ENCODE measurements around the gene THADA.

THADA gene

DNA sequence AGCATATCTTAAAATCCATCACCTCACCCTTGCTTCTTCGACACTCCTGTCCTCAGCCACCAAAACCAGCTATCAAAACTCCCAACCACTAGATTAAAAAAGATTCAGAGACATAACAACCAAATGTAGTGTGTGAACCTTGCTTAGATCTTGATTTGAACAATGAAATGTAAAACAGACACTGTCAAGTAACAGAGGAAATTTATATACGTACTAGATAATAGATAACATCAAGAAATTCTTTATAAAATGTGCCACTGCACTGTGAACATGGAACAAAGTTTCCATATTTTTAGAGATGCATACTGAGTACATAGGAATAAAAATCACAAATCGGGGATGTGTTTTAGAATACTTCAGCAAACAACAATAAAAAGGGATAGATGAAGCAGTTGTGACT, 86.0 kb downstream of the THADA start:
- no peak for DNase-seq (ENCODE audit: extremely low read depth in 1 of 2, low read depth in 1 of 2)

DNA sequence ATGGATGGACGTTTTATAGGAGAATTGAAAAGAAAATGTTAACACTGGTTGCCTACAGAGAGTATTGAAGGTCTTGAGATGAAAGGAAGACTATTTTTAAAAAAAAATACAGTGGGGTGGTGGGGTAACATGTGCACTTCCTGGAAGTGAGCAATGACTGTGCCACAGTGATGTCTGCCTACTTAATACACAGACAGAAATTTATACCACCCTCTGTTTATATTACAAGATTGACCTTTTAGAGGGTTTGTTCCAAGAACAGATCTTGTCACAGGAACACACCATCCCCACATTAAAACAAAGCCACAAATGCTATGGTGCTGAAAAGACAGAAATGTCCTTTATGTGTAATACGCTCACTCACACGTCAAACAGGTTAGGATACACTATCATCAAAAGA, 87.6 kb downstream of the THADA start:
- no peak for DNase-seq (ENCODE audit: extremely low read depth in 1 of 2, low read depth in 1 of 2)

DNA sequence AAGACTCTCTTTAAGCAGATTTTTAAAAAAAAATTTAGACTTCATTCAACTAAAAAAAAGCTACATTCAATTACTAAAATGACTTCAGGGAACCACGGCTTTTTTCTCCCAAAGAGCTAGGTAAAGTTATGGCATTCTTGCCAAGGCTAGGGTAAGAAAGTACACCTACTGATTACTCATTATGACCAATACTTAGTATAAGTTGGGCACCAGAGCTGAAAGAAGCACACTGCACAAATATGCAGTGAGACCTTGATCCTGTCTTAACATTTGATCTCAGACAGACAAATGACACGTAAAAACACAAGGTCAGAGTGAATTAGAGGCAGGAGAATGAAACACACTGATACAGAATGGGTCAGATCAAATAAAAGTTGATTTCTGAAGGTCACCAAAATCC, 88.7 kb downstream of the THADA start:
- DNase-seq (ENCODE audit: extremely low read depth in 1 of 2, low read depth in 1 of 2): no peak

DNA sequence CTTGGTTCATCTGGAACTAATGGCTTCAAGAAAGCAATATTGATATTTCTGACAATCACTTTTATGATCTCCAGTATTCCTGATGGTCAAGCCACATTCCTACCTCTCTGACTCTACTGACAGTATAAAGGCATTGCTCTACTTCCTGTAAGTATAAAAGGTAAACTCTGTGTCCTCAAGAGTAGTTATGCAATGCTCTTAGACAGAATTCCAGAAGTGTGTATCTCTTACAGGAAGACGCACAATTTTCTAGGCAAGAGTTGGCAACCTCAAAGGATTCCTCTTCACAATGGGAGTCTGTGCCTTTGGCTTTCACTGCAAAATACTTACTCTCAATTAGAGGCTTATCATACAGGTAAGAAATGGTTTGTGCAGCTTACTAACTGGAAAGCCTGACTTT, 100.1 kb downstream of the THADA start:
- no peak for DNase-seq (ENCODE audit: extremely low read depth in 1 of 2, low read depth in 1 of 2)

DNA sequence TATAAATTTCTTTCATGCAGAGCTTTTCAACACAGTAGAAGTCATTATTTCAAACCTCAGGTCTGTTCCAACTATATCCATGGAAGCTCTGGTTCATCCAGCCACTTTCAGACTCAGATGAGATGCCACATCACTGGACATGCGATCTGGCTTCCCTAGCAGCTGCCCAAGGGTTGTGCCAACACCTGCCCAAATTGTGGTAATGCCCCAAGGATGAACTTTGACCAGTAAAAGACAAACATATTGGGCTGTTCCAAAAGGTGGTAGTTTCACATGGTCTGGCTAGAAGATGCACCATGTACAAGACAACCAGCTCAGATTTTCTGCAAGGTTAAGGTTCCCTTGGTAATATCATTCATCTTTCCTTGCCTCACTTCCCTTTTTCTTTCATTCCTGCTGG, 101.9 kb downstream of the THADA start:
- no peak for DNase-seq (ENCODE audit: extremely low read depth in 1 of 2, low read depth in 1 of 2)

DNA sequence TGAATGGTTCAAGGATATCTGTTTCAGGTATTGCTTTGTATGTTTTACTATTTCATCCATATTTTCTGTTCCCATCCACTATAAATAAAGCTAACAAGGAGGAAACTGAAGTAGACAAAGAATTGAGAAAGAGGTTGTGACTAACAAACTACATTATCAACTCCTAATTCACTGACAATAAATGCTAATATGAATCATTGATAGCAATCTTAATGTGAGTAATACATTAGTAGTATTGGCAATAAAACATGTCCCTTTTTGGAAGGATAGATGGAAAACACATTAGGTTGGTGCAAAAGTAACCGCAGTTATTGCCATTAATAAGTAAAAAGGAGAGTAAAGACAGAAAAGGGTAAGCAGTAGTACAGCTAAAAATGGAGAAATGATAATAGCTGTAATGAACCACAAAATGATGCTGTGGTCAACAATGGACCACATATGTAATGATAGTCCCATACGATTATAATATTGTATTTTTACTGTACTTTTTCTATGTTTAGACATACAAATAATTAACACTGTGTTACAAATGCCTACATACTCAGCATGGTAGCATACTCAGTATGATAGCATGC, 104.7 kb downstream of the THADA start:
- DNase-seq (ENCODE audit: extremely low read depth in 1 of 2, low read depth in 1 of 2): no peak

DNA sequence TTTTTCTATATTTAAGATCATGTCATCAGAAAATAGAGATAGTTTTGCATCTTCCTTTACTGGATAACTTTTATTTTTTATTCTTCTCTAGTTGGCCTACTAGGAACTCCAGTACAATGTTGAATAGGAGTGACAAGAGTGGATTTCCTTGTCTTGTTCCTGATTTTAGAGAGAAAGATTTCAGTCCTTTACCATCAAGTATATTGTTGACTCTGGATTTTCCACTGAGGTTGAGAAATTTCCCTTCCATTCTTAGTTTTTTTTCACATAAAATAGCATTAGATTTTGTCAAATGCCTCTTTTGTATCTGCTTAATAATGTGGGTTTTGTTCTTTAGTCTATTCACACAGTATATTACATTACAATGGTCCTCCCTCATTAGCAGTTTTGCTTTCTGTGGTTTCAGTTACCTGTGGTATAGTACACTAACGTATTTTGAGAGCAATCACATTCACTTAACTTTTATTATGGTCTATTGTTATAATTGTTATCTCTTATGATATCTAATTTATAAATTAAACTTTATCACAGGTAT, 105.5 kb downstream of the THADA start:
- DNase-seq (ENCODE audit: extremely low read depth in 1 of 2, low read depth in 1 of 2): no peak

DNA sequence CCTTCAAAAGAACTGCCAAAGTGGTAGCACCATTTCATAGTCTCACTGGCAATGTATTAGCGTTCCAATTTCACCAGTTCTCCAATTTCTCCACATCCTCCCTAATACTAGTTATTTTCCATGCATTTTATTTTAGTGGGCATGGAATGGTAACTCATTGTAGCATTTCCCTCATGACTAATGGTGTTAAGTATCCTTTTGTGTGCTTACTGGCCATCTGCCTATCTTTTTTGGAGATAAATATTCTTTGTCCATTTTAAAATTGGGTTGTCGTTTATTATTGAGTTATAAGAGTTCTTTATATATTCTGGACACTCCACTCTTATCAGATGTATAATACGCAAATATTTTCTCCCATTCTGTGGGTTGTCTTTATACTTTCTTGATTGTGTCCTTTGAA, 107.1 kb downstream of the THADA start:
- no peak for DNase-seq (ENCODE audit: extremely low read depth in 1 of 2, low read depth in 1 of 2)

DNA sequence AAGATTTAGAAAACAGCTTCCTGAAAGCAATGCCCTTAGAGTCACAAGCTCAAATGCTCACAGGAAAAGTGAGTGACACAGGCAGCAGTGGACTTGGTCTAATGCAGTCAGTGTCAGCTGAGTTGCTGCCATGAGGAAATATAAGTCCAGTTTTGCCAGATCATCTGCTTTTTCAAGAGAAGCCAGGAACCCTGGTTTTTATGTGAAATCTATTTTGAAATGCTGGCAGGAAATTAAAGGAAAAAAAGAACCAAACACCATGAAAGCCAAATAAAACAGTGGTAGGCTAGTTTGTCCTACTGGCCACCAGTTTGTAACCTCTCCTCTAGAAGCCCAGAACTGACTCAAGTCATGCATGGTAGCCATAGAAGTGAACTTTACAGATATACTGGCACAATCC, 109.2 kb downstream of the THADA start:
- DNase-seq (ENCODE audit: extremely low read depth in 1 of 2, low read depth in 1 of 2): no peak

DNA sequence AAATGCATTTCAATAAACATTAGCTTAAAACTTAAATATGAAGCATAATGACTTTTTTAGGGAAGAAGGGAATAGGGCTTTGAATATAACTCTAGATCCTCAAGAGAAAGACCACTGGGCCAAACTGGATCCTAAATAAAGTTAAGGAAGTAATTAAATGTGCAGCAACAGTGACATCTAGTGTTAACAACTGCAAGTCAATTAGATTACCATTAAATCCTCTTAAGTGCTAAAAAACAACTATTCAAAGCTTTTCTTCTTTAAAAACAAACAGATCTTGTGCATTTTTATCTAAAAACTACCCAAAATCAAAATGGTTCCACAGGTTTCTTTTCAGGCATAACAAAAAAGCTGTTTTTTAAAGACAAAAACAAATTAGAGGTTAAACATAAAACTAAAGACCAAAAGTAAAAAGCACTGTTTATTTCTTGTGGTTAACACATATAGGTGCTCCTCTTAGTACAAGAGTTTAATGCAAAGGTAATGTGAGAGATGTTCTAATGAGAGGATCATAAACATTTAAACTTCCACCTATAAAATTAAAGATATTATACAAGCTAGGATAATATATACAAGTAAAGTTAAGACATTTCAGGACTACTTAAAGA, 111.4 kb downstream of the THADA start:
- no peak for DNase-seq (ENCODE audit: extremely low read depth in 1 of 2, low read depth in 1 of 2)

DNA sequence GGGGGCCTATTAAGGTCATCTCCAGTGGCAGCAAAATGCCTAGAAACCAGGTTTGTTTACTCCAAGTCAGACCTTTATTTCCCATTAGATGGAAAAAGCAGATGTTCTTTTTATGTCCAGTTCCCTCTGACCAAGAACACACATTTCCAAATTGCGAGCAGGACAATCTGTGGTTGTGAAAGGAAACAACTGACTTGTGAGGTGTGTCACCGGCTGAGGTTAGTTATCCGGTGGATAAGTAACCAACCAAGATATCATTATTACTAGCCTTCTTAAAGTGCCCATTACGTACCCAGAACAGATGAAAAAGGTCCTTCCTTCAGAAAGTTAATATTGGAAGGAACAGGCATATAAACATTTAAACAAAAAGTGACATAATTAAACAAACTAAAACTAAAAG, 112.9 kb downstream of the THADA start:
- no peak for DNase-seq (ENCODE audit: extremely low read depth in 1 of 2, low read depth in 1 of 2)

DNA sequence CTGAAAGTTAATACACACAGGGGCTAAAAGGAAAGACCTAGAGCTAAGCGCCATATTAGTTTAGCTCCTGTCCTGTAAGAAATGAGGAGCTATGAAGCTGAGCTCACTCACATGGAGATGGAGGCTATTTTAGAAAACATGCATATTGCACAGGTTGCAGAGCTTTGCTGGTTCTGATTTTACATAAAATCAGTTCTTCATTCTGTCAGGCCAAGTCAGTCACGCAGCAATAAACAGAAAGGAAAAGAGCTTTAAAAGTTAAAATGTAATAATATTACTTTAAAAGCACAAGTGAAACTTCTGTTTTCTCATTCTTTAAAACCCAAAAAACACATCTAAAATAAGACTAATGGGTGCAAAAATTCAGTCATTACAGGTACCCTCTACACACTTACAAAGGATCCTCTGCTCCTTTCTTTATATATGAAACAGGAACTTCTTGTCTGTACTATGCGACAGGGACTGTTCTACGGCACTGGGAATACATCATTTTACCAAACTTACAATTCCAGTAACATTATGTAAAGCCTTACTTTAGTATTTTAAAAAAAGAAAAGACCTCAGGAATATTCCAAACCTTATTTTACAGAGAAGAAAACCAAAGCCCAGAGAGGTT, 113.8 kb downstream of the THADA start:
- DNase-seq (ENCODE audit: extremely low read depth in 1 of 2, low read depth in 1 of 2): no peak

DNA sequence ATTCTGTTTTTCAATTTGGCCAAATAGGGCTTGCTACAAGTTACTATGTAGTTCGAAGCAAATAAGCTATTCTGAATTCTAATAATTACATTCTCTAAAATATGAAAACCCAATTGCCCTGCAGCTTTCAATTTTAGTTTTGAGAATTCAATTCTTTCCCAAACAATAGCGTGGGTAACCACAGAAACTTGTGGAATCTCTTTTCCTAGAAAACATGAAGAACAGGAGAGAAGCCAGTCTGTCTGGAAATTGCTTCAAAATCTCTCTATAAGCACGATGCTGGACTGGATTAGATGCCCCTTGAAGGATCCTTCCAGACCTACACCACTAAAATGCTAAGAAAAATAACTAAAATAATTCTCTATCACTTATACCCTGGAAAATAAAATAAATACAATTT, 115.0 kb downstream of the THADA start:
- DNase-seq (ENCODE audit: extremely low read depth in 1 of 2, low read depth in 1 of 2): no peak

DNA sequence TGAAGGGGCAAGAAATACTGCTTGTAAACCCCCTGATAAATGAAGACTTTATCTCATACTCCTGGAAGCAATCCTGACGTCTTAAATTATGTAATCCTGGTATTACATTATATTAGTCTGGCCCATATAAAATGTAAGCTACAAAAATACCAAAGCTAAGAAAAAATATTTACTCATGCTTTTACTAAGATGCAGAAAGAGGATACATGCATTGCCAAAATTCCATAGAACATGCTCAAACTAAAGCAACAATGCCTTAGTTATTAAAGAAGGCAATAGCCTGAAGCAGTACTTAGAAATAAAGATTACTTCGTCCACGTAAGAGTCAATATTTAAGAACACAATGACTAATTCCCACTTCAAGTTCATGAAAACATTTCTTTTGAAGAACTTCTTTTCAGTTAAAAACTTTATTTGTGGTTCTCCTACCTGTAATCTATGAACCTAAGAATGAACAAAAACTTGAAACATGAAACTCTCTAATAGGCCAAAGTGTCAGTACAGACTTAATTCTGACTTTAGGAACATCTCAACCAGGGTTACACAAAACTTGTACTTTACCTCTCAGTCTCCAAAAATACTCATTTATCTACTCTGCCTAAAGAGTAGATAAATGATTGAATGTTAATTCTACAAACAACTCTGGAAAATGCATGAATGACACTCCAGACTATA, 117.3 kb downstream of the THADA start:
- DNase-seq (ENCODE audit: extremely low read depth in 1 of 2, low read depth in 1 of 2): no peak

DNA sequence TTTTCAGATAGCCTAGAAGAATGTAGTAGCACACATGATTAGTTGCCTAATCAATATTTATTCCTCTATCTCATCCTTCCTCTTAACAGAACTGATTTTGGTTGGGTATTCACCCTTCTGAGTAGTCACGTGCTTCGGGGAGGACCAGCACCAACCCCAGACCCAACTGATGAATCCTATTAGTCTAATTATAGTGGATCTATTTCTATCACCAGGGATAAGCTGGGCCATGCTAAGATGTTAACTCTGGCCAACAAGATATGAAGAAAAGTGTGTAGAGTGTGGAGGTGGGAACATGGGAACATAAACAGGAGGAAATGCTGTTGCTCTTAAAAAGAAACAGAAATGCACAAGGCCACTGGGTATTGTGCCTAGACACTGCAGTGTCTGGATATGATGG, 119.9 kb downstream of the THADA start:
- no peak for DNase-seq (ENCODE audit: extremely low read depth in 1 of 2, low read depth in 1 of 2)

DNA sequence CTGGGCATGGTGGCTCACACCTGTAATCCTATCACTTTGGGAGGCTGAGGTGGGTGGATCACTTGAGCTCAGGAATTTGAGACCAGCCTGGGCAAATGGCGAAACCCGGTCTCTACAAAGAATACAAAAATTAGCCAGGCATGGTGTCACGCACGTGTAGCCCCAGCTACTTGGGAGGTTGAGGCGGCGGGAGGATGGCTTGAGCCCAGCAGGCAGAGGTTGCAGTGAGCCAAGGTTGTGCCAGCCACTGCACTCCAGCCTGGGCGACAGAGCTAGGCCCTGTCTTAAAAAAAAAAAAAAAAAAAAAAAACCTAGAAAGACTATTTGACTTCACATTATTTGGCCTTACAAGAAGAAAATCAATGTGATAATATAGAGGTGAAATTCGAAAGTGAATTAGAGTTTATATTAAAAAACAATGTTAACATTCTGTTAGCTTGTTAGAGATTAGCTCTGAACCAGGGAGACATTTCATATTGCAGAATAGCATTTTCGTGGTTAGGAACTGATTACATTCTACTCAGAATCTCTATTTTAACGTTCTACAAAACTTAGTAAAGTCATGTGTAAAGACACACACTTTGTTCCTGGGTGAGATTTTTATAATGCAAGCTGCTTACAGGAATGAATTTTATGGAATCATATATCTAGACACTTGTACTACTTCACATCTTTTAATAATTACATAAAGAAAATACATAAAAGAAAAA, 120.5 kb downstream of the THADA start:
- DNase-seq (ENCODE audit: extremely low read depth in 1 of 2, low read depth in 1 of 2): no peak

DNA sequence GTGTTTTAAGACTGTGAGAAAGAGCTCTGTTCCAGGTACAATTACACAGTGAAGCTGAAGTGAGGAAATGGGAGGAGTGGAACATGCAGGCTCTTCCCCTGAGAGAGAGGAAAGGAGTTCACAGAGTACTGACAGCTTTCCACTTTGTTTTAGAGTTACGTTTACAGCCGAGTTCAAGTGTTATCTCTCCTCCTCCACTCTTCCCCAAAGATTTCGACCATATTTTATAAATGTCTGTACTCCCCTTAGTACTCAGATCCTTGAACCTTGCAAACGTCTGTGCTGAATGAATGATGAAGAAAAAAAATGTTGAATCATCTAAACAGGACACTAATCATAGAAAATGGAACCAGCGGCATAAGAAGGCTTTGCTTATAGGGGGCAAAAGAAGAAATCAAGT, 121.6 kb downstream of the THADA start:
- DNase-seq (ENCODE audit: extremely low read depth in 1 of 2, low read depth in 1 of 2): no peak

DNA sequence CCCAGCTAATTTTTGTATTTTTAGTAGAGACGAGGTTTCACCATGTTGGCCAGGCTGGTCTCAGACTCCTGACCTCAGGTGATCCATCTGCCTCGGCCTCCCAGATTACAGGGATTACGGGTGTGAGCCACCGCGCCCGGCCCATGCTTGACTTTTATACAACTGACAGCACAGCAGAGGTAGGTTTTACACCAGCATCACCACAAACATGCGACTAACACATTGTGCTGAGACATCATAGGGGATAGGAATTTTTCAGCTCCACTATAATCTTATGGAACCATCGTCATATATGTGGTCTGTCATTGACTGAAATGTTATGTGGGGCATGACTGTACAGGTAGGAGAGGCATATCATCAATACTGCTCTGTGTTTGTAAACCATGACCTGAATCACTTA, 122.1 kb downstream of the THADA start:
- DNase-seq (ENCODE audit: extremely low read depth in 1 of 2, low read depth in 1 of 2): no peak

DNA sequence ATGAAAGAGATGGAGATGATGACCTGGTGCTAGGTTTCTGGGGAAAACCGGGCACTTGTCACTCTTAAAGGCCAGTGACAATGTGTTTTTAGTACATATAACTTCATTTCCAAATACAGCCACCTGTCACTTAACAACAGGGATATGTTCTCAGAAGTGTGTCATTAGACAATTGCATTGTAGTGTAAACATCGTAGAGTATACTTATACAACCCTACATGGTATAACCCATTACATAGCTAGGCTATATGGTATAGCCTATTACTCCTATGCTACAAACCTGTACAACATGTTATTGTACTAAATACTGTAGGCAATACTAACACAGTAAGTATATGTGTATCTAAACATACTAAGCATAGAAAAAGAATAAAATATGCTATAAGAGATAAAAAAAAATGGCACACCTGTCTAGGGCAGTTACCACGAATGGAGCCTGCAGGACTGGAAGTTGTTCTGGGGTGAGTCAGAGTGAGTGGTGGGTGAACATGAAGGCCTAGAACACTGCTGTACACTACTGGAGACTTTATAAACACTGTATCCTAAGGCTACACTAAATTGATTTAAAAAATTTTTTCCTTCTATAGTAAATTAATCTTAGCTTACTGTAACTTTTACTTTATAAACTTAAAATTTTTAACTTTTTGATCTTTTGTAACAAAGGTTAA, 123.2 kb downstream of the THADA start:
- DNase-seq (ENCODE audit: extremely low read depth in 1 of 2, low read depth in 1 of 2): no peak

DNA sequence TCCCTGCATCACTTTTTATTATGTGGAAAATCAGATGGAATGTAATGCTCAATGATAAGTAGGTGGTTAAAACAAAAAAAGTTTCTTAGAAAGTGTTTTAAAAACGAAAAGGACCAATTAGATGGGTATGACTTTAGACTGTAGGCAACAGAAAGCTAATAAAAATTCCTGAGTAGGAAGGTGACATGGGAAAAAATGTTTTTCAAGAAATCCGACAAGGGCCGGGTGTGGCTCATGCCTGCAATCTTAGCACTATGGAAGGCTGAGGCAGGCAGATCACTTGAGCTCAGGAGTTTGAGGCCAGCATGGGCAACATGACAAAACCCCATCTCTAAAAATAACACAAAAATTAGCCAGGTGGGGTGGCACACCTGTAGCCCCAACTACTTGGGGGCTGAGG, 126.1 kb downstream of the THADA start:
- DNase-seq (ENCODE audit: extremely low read depth in 1 of 2, low read depth in 1 of 2): no peak

DNA sequence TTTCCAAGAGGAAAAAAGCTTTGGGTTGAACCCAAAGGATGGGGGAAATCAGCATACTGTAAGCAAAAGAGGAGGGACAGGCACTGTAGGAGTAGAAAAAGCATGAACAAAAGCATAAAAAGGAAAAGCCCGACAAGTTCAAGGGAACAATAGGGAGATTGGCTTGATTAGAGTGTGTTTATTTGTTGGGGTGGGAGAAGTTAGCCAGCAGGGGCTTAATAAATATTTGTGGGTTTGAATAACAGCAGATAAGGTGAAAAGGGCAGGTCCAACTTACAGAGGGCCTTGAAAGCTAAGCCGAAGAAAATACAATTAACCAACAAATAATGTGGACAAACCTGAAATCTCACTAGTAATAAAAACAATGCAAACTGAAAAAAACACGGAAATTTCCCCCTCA, 126.7 kb downstream of the THADA start:
- no peak for DNase-seq (ENCODE audit: extremely low read depth in 1 of 2, low read depth in 1 of 2)

All from activated CD8-positive, alpha-beta memory T cell treated with anti-CD3 and anti-CD28 coated beads for 1 hour (primary cell).